ENCODE data around the gene TMEM132D. TPM values are rescaled to one million over a fixed set of nuclear protein-coding genes. Genes with fewer than 3 reads are reported as not detected.

TMEM132D gene
- total RNA-seq, 1 donor from 2014 or later, result not detected

DNA sequence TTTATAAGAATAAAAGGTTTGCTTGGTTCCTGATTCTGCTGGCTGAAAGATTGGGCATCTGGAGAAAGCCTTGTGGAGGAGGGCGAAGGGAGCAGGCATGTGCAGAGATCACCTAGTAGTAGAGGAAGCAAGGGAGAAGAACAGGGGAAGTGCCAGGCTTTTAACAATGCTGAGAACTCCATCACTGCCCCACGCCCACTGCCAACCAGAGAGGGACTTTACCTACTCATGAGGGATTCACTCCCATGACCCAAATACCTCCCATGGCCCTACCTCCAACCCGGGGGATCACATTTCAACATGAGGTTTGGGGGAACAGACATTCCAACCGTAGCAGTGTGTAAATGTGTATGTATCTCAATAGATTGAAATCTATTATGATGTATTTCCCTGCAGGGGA lies 690.3 kb downstream of the TMEM132D start:
- no peak for TF ChIP-seq EZH2 (IDR thresholded peaks at IDR 0.05; ENCODE audit: insufficient read depth, low read length)
- TF ChIP-seq, protein P1, sequence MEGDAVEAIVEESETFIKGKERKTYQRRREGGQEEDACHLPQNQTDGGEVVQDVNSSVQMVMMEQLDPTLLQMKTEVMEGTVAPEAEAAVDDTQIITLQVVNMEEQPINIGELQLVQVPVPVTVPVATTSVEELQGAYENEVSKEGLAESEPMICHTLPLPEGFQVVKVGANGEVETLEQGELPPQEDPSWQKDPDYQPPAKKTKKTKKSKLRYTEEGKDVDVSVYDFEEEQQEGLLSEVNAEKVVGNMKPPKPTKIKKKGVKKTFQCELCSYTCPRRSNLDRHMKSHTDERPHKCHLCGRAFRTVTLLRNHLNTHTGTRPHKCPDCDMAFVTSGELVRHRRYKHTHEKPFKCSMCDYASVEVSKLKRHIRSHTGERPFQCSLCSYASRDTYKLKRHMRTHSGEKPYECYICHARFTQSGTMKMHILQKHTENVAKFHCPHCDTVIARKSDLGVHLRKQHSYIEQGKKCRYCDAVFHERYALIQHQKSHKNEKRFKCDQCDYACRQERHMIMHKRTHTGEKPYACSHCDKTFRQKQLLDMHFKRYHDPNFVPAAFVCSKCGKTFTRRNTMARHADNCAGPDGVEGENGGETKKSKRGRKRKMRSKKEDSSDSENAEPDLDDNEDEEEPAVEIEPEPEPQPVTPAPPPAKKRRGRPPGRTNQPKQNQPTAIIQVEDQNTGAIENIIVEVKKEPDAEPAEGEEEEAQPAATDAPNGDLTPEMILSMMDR (IDR thresholded peaks at IDR 0.05; ENCODE audit: insufficient read depth, low read depth, low read length), result no peak
- peaks cover 13% of the 10 kb centered on the region for H3K4me1 ChIP-seq (ENCODE audit: insufficient read depth, low read length)
- H3K4me2 ChIP-seq (ENCODE audit: low read length), result no peak overlapping the region
- DNase-seq (ENCODE audit: low read depth) (no peak), FAIRE-seq (no peak)
- Mint-ChIP-seq H3K27ac (ENCODE audit: unreplicated experiment) (no peak overlapping the region), H3K27me3 (ENCODE audit: low read depth, unreplicated experiment) (no peaks in the 10 kb centered on the region), H3K4me3 (ENCODE audit: unreplicated experiment) (no peak overlapping the region), H3K9me3 (ENCODE audit: unreplicated experiment) (peaks cover 26% of the 10 kb centered on the region), H3K36me3 (ENCODE audit: low read depth, unreplicated experiment) (no peaks in the 10 kb centered on the region), H3K4me1 (ENCODE audit: low read depth, unreplicated experiment) (no peaks in the 10 kb centered on the region)
- no peaks in the 10 kb centered on the region for H3K9me3 ChIP-seq (ENCODE audit: insufficient read depth, low read depth, low read length)
- no peak overlapping the region for H3K4me3 ChIP-seq (ENCODE audit: insufficient read depth, low read depth, low read length)
- no peak overlapping the region for H3K9ac ChIP-seq (ENCODE audit: low read length)
- no peaks in the 10 kb centered on the region for H3K36me3 ChIP-seq (ENCODE audit: insufficient read depth, low read length)
- no peaks in the 10 kb centered on the region for H4K20me1 ChIP-seq (ENCODE audit: insufficient read depth, low read length)
- no peak overlapping the region for H3K27ac ChIP-seq (ENCODE audit: low read depth, low read length)
- H3K79me2 ChIP-seq (ENCODE audit: insufficient read depth, low read length), result no peaks in the 10 kb centered on the region
- no peak overlapping the region for H2AFZ ChIP-seq (ENCODE audit: low read depth, low read length)
- no peaks in the 10 kb centered on the region for H3K27me3 ChIP-seq (ENCODE audit: insufficient read depth, low read length)

- FAIRE-seq (no peak), DNase-seq (ENCODE audit: low read depth) (peak; percentile 89)
- no peaks in the 10 kb centered on the region for H3K79me2 ChIP-seq (ENCODE audit: insufficient read depth, low read length)
- peaks cover 2% of the 10 kb centered on the region for H3K9me3 ChIP-seq (ENCODE audit: insufficient read depth, low read depth, low read length)
- Mint-ChIP-seq H3K27me3 (ENCODE audit: low read depth, unreplicated experiment) (no peaks in the 10 kb centered on the region), H3K4me1 (ENCODE audit: low read depth, unreplicated experiment) (no peaks in the 10 kb centered on the region), H3K27ac (ENCODE audit: unreplicated experiment) (no peak overlapping the region), H3K36me3 (ENCODE audit: low read depth, unreplicated experiment) (no peaks in the 10 kb centered on the region), H3K4me3 (ENCODE audit: unreplicated experiment) (no peak overlapping the region), H3K9me3 (ENCODE audit: unreplicated experiment) (peaks cover 24% of the 10 kb centered on the region)
- H3K4me1 ChIP-seq (ENCODE audit: insufficient read depth, low read length), result peaks cover 13% of the 10 kb centered on the region
- H3K4me2 ChIP-seq (ENCODE audit: low read length), result peak overlapping the region; percentile 66
- H3K36me3 ChIP-seq (ENCODE audit: insufficient read depth, low read length), result no peaks in the 10 kb centered on the region
- no peak overlapping the region for H3K4me3 ChIP-seq (ENCODE audit: insufficient read depth, low read depth, low read length)
- peak overlapping the region; percentile 49 for H3K27ac ChIP-seq (ENCODE audit: low read depth, low read length)
- H3K9ac ChIP-seq (ENCODE audit: low read length), result peak overlapping the region; percentile 60
- H2AFZ ChIP-seq (ENCODE audit: low read depth, low read length), result no peak overlapping the region
- H3K27me3 ChIP-seq (ENCODE audit: insufficient read depth, low read length), result no peaks in the 10 kb centered on the region
- TF ChIP-seq, protein P1 (IDR thresholded peaks at IDR 0.05; ENCODE audit: insufficient read depth, low read depth, low read length), result no peak
- TF ChIP-seq EZH2 (IDR thresholded peaks at IDR 0.05; ENCODE audit: insufficient read depth, low read length), result no peak
- no peaks in the 10 kb centered on the region for H4K20me1 ChIP-seq (ENCODE audit: insufficient read depth, low read length)
These were observed 691.8 kb downstream of the TMEM132D start for GRCh38 chr12:129211862-129212630.

DNA sequence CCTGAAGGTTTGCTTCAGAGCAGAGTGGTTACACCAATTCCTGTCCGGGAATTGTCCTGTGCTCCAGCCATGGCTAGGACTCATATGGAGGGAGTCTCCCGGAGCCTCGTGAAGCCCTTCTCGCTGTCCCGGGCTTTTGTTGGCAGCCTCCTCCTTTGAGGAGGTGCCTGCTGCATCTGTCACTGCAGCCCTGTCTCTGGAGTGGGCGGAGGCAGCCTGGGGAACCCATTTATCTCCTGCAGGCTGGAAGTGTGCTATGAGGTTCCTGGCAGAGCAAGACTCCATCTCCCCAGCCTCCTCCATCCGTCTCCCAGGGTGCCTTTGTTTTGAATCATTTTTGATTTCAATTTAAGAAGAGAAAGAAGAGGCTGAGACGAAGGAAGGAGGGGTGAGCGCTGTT lies 695.3 kb downstream of the TMEM132D start:
- H3K36me3 Mint-ChIP-seq (ENCODE audit: low read depth, unreplicated experiment), result no peaks in the 10 kb centered on the region

More for the DNA sequence above, 695.3 kb downstream of the TMEM132D start:
- H3K9me3 ChIP-seq (ENCODE audit: insufficient read depth, low read depth, low read length), result peaks cover 2% of the 10 kb centered on the region
- TF ChIP-seq, protein P1 (IDR thresholded peaks at IDR 0.05; ENCODE audit: insufficient read depth, low read depth, low read length), result no peak
- TF ChIP-seq EZH2 (IDR thresholded peaks at IDR 0.05; ENCODE audit: insufficient read depth, low read length), result no peak
- H3K4me3 Mint-ChIP-seq (ENCODE audit: unreplicated experiment), result no peak overlapping the region
- DNase-seq (ENCODE audit: low read depth) (no peak), FAIRE-seq (no peak)
- no peak overlapping the region for H3K27ac ChIP-seq (ENCODE audit: low read depth, low read length)
- no peak overlapping the region for H3K4me2 ChIP-seq (ENCODE audit: low read length)
- no peaks in the 10 kb centered on the region for H3K27me3 Mint-ChIP-seq (ENCODE audit: low read depth, unreplicated experiment)
- no peaks in the 10 kb centered on the region for H3K36me3 ChIP-seq (ENCODE audit: insufficient read depth, low read length)
- H2AFZ ChIP-seq (ENCODE audit: low read depth, low read length), result no peak overlapping the region
- no peak overlapping the region for H3K27ac Mint-ChIP-seq (ENCODE audit: unreplicated experiment)
- no peaks in the 10 kb centered on the region for H3K27me3 ChIP-seq (ENCODE audit: insufficient read depth, low read length)
- H3K79me2 ChIP-seq (ENCODE audit: insufficient read depth, low read length), result no peaks in the 10 kb centered on the region
- peaks cover 18% of the 10 kb centered on the region for H3K9me3 Mint-ChIP-seq (ENCODE audit: unreplicated experiment)
- no peaks in the 10 kb centered on the region for H4K20me1 ChIP-seq (ENCODE audit: insufficient read depth, low read length)
- no peaks in the 10 kb centered on the region for H3K4me1 Mint-ChIP-seq (ENCODE audit: low read depth, unreplicated experiment)
- peaks cover 13% of the 10 kb centered on the region for H3K4me1 ChIP-seq (ENCODE audit: insufficient read depth, low read length)
- H3K4me3 ChIP-seq (ENCODE audit: insufficient read depth, low read depth, low read length), result no peak overlapping the region
- no peak overlapping the region for H3K9ac ChIP-seq (ENCODE audit: low read length)

Measured in astrocyte (in vitro differentiated cells and primary cell).